NCI-H524 (cell line): Measurements from ENCODE around the gene GNB5.
A peak's percentile ranks its signal among the peaks of the same experiment; 100 is the strongest.
"Not testable (repeated sequence)": the region's sequence is repeated elsewhere in the genome, so short reads cannot be mapped to it uniquely, and the experiment has no call there.

Experiments used
- DNase-seq, 2 experiments: peaks; one replicate each; lab custom pipeline; 2025; lab: John Stamatoyannopoulos, UW

Gene GNB5

GRCh38 chr15:52170199-52170598 is 21.0 kb downstream of the GNB5 start:
- peak in 1 of 2 experiments; percentile 8 for DNase-seq

- not testable (repeated sequence) for DNase-seq
These were observed 25.6 kb downstream of the GNB5 start for GRCh38 chr15:52165494-52166131.

- no peak for DNase-seq
These were observed 26.4 kb downstream of the GNB5 start for GRCh38 chr15:52164631-52165265.

- DNase-seq, result peak; percentile 43 to 70
These were observed 27.6 kb downstream of the GNB5 start for GRCh38 chr15:52163321-52164190.

GRCh38 chr15:52162876-52163275 is 28.3 kb downstream of the GNB5 start:
- DNase-seq, result no peak

GRCh38 chr15:52162260-52162659 is 28.9 kb downstream of the GNB5 start:
- no peak for DNase-seq

- DNase-seq, result no peak
These were observed 29.7 kb downstream of the GNB5 start for GRCh38 chr15:52161406-52161966.

GRCh38 chr15:52159645-52160044 is 31.5 kb downstream of the GNB5 start:
- no peak for DNase-seq

- DNase-seq, result no peak
These were observed 33.0 kb downstream of the GNB5 start for GRCh38 chr15:52158084-52158765.

- DNase-seq, result no peak
These were observed 35.3 kb downstream of the GNB5 start for GRCh38 chr15:52155878-52156277.

GRCh38 chr15:52154896-52155865 is 36.0 kb downstream of the GNB5 start:
- no peak for DNase-seq

GRCh38 chr15:52153900-52154895 is 37.0 kb downstream of the GNB5 start:
- DNase-seq, result no peak

- DNase-seq, result no peak
These were observed 39.8 kb downstream of the GNB5 start for GRCh38 chr15:52151353-52151752.

- DNase-seq, result no peak
These were observed 40.3 kb downstream of the GNB5 start for GRCh38 chr15:52150871-52151270.

GRCh38 chr15:52150043-52150825 is 41.0 kb downstream of the GNB5 start:
- no peak for DNase-seq

- no peak for DNase-seq
These were observed 42.8 kb downstream of the GNB5 start for GRCh38 chr15:52148403-52148802.

- DNase-seq, result no peak
These were observed 44.4 kb downstream of the GNB5 start for GRCh38 chr15:52146776-52147175.

GRCh38 chr15:52146261-52146660 is 44.9 kb downstream of the GNB5 start:
- DNase-seq, result no peak
